HEK293T (cell line): ENCODE results near the gene MC1R.

ENCODE experiments used
- ARNT ChIP-seq: fragments of 450-650 bp; IDR thresholded peaks from 2 replicates; pipeline ENCODE4 v1.6.1; 2017; ENCODE audit warnings: mild to moderate bottlenecking
- BHLHE40 ChIP-seq: fragments of 450-650 bp; IDR thresholded peaks from 2 replicates; pipeline ENCODE4 v1.6.1; 2016; ENCODE audit warnings: mild to moderate bottlenecking, moderate library complexity, borderline replicate concordance
- CTBP1 ChIP-seq: fragments of 450-650 bp; IDR thresholded peaks from 2 replicates; pipeline ENCODE4 v1.6.1; 2016; ENCODE audit warnings: borderline replicate concordance
- ELF4 ChIP-seq: fragments of 450-650 bp; IDR thresholded peaks from 2 replicates; pipeline ENCODE4 v1.6.1; 2017; ENCODE audit warnings: antibody characterized with exemption
- FOXA1 ChIP-seq: fragments of 450-650 bp; IDR thresholded peaks from 2 replicates; pipeline ENCODE4 v1.6.1; 2016; ENCODE audit warnings: mild to moderate bottlenecking
- FOXK2 ChIP-seq: fragments of 450-650 bp; IDR thresholded peaks from 2 replicates; pipeline ENCODE4 v1.6.1; 2016; ENCODE audit warnings: mild to moderate bottlenecking
- FOXM1 ChIP-seq: fragments of 450-650 bp; IDR thresholded peaks from 2 replicates; pipeline ENCODE4 v1.6.1; 2017; ENCODE audit warnings: mild to moderate bottlenecking, borderline replicate concordance
- HDGF ChIP-seq: fragments of 450-650 bp; IDR thresholded peaks from 2 replicates; pipeline ENCODE4 v1.6.1; 2017; ENCODE audit warnings: antibody characterized with exemption, borderline replicate concordance
- L3MBTL2 ChIP-seq: fragments of 450-650 bp; conservative IDR thresholded peaks from 2 replicates; pipeline ENCODE4 v1.6.1; 2016; ENCODE audit warnings: mild to moderate bottlenecking
- NFRKB ChIP-seq: fragments of 450-650 bp; IDR thresholded peaks from 2 replicates; pipeline ENCODE4 v1.6.1; 2016; ENCODE audit warnings: mild to moderate bottlenecking, moderate library complexity
- SP1 ChIP-seq: fragments of 450-650 bp; IDR thresholded peaks from 2 replicates; pipeline ENCODE4 v1.6.1; 2017
- SUZ12 ChIP-seq: fragments of 450-650 bp; IDR thresholded peaks from 2 replicates; pipeline ENCODE4 v1.6.1; 2016; ENCODE audit warnings: mild to moderate bottlenecking
- TARDBP ChIP-seq: fragments of 450-650 bp; IDR thresholded peaks from 2 replicates; pipeline ENCODE4 v1.6.1; 2016

- TF ChIP-seq FOXA1 (no peak), ARNT (no peak), FOXK2 (no peak), L3MBTL2 (no peak), SP1 (no peak), HDGF (no peak), TARDBP (no peak), BHLHE40 (no peak), SUZ12 (no peak), NFRKB (no peak), CTBP1 (no peak), FOXM1 (no peak), ELF4 (no peak)
These were observed 31.1 kb downstream of the MC1R start for GRCh38 chr16:89949756-89950155.
